Measurements from ENCODE around the gene CATSPERD. TPM values are rescaled to one million over a fixed set of nuclear protein-coding genes. Genes with fewer than 3 reads are reported as not detected.

CATSPERD gene
- total RNA-seq, 1 experiment from 2014 or later = 0.50 TPM

DNA sequence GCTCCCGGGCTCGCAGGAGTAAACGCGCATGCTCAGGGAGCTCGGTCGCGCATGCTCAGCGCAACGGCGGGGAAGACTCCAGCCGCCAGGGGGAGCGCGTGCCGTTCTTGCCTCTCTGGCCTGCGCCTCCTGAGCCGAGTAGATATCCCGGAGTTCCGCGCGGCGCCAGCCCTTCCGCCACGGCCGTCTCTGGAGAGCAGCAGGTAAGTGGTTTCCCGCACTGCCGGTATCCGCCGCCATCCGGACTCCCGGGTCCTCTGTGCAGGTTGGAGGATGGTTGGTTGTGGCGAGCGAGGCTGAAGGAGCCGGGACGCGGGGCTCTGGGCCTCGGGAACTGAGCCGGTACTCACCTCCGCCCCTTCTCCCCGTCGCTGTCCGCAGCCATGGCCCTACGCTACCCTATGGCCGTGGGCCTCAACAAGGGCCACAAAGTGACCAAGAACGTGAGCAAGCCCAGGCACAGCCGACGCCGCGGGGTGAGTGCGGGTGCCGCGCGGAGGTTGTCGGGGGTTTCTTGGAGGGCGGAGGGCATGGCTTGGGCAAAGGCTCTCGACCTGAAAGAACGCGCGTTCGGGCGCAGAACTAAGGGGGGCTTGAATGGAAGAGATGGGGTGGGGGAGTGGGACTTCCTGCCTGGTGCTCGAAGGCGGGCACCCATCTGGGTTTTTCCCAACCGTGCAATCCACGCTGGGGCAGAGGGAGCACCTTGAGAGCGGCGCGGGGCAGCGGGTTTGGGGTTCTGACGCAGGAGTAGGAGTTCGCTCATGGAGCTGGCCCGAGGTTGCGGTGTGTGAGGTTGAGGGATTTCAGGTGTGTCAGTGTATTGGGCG, 30.1 kb upstream of the CATSPERD start, which contains the start of gene RPL36 (continued):
- TF ChIP-seq SP1 (CRISPR knock-in tag; conservative IDR thresholded peaks at IDR 0.05) (peak; percentile 76), EMX1 (CRISPR knock-in tag; IDR thresholded peaks at IDR 0.05) (no peak), TCF7 (CRISPR knock-in tag; IDR thresholded peaks at IDR 0.05; ENCODE audit: low read depth) (peak; percentile 74; the same call in 1 of the 2 replicates), ZNF219 (CRISPR knock-in tag; IDR thresholded peaks at IDR 0.05; ENCODE audit: borderline replicate concordance) (peak; percentile 20; the same call in 1 of the 2 replicates), ZBTB21 (CRISPR knock-in tag; IDR thresholded peaks at IDR 0.05; ENCODE audit: borderline replicate concordance) (no peak), ZNF263 (CRISPR knock-in tag; IDR thresholded peaks at IDR 0.05; ENCODE audit: low read depth) (no peak), ESRRA (CRISPR knock-in tag; IDR thresholded peaks at IDR 0.05; ENCODE audit: borderline replicate concordance) (peak; percentile 48; the same call in 1 of the 2 replicates), ZNF138 (CRISPR knock-in tag; conservative IDR thresholded peaks at IDR 0.05) (no peak), NR3C1 (CRISPR knock-in tag; conservative IDR thresholded peaks at IDR 0.05; ENCODE audit: low read depth) (no peak), CREB1 (CRISPR knock-in tag; IDR thresholded peaks at IDR 0.05) (no peak), CREM (CRISPR knock-in tag; IDR thresholded peaks at IDR 0.05) (peak; percentile 76; the same call in 1 of the 2 replicates)
- TF ChIP-seq, protein P1, sequence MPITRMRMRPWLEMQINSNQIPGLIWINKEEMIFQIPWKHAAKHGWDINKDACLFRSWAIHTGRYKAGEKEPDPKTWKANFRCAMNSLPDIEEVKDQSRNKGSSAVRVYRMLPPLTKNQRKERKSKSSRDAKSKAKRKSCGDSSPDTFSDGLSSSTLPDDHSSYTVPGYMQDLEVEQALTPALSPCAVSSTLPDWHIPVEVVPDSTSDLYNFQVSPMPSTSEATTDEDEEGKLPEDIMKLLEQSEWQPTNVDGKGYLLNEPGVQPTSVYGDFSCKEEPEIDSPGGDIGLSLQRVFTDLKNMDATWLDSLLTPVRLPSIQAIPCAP (CRISPR knock-in tag; IDR thresholded peaks at IDR 0.05) = no peak
- TF ChIP-seq, protein P2, sequence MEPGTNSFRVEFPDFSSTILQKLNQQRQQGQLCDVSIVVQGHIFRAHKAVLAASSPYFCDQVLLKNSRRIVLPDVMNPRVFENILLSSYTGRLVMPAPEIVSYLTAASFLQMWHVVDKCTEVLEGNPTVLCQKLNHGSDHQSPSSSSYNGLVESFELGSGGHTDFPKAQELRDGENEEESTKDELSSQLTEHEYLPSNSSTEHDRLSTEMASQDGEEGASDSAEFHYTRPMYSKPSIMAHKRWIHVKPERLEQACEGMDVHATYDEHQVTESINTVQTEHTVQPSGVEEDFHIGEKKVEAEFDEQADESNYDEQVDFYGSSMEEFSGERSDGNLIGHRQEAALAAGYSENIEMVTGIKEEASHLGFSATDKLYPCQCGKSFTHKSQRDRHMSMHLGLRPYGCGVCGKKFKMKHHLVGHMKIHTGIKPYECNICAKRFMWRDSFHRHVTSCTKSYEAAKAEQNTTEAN (CRISPR knock-in tag; IDR thresholded peaks at IDR 0.05) = peak; percentile 94
- TF ChIP-seq, protein P3, sequence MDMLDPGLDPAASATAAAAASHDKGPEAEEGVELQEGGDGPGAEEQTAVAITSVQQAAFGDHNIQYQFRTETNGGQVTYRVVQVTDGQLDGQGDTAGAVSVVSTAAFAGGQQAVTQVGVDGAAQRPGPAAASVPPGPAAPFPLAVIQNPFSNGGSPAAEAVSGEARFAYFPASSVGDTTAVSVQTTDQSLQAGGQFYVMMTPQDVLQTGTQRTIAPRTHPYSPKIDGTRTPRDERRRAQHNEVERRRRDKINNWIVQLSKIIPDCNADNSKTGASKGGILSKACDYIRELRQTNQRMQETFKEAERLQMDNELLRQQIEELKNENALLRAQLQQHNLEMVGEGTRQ (CRISPR knock-in tag; IDR thresholded peaks at IDR 0.05) = 0 out of 2 replicates have a peak, but pooled peaks have one; percentile 26
- TF ChIP-seq, protein P4, sequence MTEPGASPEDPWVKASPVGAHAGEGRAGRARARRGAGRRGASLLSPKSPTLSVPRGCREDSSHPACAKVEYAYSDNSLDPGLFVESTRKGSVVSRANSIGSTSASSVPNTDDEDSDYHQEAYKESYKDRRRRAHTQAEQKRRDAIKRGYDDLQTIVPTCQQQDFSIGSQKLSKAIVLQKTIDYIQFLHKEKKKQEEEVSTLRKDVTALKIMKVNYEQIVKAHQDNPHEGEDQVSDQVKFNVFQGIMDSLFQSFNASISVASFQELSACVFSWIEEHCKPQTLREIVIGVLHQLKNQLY (CRISPR knock-in tag; IDR thresholded peaks at IDR 0.05) = peak; percentile 82; the same call in 1 of the 2 replicates
- TF ChIP-seq, protein P5, sequence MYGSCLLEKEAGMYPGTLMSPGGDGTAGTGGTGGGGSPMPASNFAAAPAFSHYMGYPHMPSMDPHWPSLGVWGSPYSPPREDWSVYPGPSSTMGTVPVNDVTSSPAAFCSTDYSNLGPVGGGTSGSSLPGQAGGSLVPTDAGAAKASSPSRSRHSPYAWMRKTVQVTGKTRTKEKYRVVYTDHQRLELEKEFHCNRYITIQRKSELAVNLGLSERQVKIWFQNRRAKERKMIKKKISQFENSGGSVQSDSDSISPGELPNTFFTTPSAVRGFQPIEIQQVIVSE (CRISPR knock-in tag; IDR thresholded peaks at IDR 0.05; ENCODE audit: borderline replicate concordance) = no peak
- TF ChIP-seq, protein P6, sequence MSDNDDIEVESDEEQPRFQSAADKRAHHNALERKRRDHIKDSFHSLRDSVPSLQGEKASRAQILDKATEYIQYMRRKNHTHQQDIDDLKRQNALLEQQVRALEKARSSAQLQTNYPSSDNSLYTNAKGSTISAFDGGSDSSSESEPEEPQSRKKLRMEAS (CRISPR knock-in tag; IDR thresholded peaks at IDR 0.05) = peak; percentile 95
- TF ChIP-seq, protein P7, sequence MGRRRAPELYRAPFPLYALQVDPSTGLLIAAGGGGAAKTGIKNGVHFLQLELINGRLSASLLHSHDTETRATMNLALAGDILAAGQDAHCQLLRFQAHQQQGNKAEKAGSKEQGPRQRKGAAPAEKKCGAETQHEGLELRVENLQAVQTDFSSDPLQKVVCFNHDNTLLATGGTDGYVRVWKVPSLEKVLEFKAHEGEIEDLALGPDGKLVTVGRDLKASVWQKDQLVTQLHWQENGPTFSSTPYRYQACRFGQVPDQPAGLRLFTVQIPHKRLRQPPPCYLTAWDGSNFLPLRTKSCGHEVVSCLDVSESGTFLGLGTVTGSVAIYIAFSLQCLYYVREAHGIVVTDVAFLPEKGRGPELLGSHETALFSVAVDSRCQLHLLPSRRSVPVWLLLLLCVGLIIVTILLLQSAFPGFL (CRISPR knock-in tag; IDR thresholded peaks at IDR 0.05; ENCODE audit: borderline replicate concordance) = 0 out of 2 replicates have a peak, but pooled peaks have one; percentile 61
- TF ChIP-seq, protein P8, sequence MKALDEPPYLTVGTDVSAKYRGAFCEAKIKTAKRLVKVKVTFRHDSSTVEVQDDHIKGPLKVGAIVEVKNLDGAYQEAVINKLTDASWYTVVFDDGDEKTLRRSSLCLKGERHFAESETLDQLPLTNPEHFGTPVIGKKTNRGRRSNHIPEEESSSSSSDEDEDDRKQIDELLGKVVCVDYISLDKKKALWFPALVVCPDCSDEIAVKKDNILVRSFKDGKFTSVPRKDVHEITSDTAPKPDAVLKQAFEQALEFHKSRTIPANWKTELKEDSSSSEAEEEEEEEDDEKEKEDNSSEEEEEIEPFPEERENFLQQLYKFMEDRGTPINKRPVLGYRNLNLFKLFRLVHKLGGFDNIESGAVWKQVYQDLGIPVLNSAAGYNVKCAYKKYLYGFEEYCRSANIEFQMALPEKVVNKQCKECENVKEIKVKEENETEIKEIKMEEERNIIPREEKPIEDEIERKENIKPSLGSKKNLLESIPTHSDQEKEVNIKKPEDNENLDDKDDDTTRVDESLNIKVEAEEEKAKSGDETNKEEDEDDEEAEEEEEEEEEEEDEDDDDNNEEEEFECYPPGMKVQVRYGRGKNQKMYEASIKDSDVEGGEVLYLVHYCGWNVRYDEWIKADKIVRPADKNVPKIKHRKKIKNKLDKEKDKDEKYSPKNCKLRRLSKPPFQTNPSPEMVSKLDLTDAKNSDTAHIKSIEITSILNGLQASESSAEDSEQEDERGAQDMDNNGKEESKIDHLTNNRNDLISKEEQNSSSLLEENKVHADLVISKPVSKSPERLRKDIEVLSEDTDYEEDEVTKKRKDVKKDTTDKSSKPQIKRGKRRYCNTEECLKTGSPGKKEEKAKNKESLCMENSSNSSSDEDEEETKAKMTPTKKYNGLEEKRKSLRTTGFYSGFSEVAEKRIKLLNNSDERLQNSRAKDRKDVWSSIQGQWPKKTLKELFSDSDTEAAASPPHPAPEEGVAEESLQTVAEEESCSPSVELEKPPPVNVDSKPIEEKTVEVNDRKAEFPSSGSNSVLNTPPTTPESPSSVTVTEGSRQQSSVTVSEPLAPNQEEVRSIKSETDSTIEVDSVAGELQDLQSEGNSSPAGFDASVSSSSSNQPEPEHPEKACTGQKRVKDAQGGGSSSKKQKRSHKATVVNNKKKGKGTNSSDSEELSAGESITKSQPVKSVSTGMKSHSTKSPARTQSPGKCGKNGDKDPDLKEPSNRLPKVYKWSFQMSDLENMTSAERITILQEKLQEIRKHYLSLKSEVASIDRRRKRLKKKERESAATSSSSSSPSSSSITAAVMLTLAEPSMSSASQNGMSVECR (CRISPR knock-in tag; IDR thresholded peaks at IDR 0.05; ENCODE audit: borderline replicate concordance) = peak; percentile 82
- TF ChIP-seq, protein P9, sequence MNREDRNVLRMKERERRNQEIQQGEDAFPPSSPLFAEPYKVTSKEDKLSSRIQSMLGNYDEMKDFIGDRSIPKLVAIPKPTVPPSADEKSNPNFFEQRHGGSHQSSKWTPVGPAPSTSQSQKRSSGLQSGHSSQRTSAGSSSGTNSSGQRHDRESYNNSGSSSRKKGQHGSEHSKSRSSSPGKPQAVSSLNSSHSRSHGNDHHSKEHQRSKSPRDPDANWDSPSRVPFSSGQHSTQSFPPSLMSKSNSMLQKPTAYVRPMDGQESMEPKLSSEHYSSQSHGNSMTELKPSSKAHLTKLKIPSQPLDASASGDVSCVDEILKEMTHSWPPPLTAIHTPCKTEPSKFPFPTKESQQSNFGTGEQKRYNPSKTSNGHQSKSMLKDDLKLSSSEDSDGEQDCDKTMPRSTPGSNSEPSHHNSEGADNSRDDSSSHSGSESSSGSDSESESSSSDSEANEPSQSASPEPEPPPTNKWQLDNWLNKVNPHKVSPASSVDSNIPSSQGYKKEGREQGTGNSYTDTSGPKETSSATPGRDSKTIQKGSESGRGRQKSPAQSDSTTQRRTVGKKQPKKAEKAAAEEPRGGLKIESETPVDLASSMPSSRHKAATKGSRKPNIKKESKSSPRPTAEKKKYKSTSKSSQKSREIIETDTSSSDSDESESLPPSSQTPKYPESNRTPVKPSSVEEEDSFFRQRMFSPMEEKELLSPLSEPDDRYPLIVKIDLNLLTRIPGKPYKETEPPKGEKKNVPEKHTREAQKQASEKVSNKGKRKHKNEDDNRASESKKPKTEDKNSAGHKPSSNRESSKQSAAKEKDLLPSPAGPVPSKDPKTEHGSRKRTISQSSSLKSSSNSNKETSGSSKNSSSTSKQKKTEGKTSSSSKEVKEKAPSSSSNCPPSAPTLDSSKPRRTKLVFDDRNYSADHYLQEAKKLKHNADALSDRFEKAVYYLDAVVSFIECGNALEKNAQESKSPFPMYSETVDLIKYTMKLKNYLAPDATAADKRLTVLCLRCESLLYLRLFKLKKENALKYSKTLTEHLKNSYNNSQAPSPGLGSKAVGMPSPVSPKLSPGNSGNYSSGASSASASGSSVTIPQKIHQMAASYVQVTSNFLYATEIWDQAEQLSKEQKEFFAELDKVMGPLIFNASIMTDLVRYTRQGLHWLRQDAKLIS (CRISPR knock-in tag; IDR thresholded peaks at IDR 0.05; ENCODE audit: borderline replicate concordance) = no peak
- TF ChIP-seq, protein P10, sequence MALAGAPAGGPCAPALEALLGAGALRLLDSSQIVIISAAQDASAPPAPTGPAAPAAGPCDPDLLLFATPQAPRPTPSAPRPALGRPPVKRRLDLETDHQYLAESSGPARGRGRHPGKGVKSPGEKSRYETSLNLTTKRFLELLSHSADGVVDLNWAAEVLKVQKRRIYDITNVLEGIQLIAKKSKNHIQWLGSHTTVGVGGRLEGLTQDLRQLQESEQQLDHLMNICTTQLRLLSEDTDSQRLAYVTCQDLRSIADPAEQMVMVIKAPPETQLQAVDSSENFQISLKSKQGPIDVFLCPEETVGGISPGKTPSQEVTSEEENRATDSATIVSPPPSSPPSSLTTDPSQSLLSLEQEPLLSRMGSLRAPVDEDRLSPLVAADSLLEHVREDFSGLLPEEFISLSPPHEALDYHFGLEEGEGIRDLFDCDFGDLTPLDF (CRISPR knock-in tag; IDR thresholded peaks at IDR 0.05) = peak; percentile 64; the same call in 1 of the 2 replicates
